ENCODE measurements around the gene ACP2. TPM values are rescaled to one million over a fixed set of nuclear protein-coding genes. Genes with fewer than 3 reads are reported as not detected.

ACP2 gene
- total RNA-seq, 1 experiment from 2014 or later, result 18.7 TPM

- POLR2A ChIA-PET, result no interaction called here
- Mint-ChIP-seq H3K36me3 (no peaks in the 10 kb centered on the region), H3K9me3 (no peaks in the 10 kb centered on the region), H3K4me3 (no peak overlapping the region), H3K4me1 (peaks cover 18% of the 10 kb centered on the region), H3K27me3 (ENCODE audit: low read depth) (no peaks in the 10 kb centered on the region), H3K27ac (peak overlapping the region; percentile 82; the same call in 1 of the 2 replicates)
- no peak for ATAC-seq
- CTCF ChIA-PET, result interaction anchor here (0.8 to 6.0 kb wide), 5 partner anchors 14 to 94 kb away, joined by 3 to 120 read pairs (median 84); partner anchors contain the start of genes ACP2 and ARFGAP2
- DNase-seq (ENCODE audit: low spot score), result no peak
- no peak for TF ChIP-seq MXD4 (CRISPR knock-in tag; IDR thresholded peaks at IDR 0.05; ENCODE audit: borderline replicate concordance)
- no peak for TF ChIP-seq ZNF232 (CRISPR knock-in tag; IDR thresholded peaks at IDR 0.05)
- TF ChIP-seq ZNF121 (CRISPR knock-in tag; IDR thresholded peaks at IDR 0.05), result no peak
- TF ChIP-seq GRHL2 (CRISPR knock-in tag; IDR thresholded peaks at IDR 0.05; ENCODE audit: insufficient replicate concordance, severe bottlenecking), result no peak
- TF ChIP-seq CBFB (CRISPR knock-in tag; IDR thresholded peaks at IDR 0.05; ENCODE audit: low read depth), result no peak
- TF ChIP-seq TEAD1 (CRISPR knock-in tag; IDR thresholded peaks at IDR 0.05), result no peak
These were observed 12.7 kb upstream of the ACP2 start for GRCh38 chr11:47261291-47261800.

GRCh38 chr11:47260366-47260765 is 11.8 kb upstream of the ACP2 start:
- no peak overlapping the region for H3K27ac Mint-ChIP-seq
- POLR2A ChIA-PET, result interaction anchor here (3.6 kb wide), 1 partner anchor 12 kb away, joined by 44 read pairs; the partner anchor contains the start of gene ACP2

More at GRCh38 chr11:47260366-47260765, 11.8 kb upstream of the ACP2 start:
- CTCF ChIA-PET, result interaction anchor here (0.8 to 6.0 kb wide), 14 partner anchors 10 to 517 kb away, joined by 3 to 120 read pairs (median 30); partner anchors contain the start of genes ACP2, ARFGAP2, DDB2 and MADD
- H3K36me3 Mint-ChIP-seq, result no peaks in the 10 kb centered on the region
- peaks cover 18% of the 10 kb centered on the region for H3K4me1 Mint-ChIP-seq
- no peak overlapping the region for H3K4me3 Mint-ChIP-seq
- DNase-seq (ENCODE audit: low spot score) (no peak), ATAC-seq (no peak)
- no peak for TF ChIP-seq NFE2L1 (CRISPR knock-in tag; IDR thresholded peaks at IDR 0.05)
- no peak for TF ChIP-seq NR1H2 (CRISPR knock-in tag; IDR thresholded peaks at IDR 0.05)
- no peak for TF ChIP-seq TCF7 (CRISPR knock-in tag; IDR thresholded peaks at IDR 0.05; ENCODE audit: low read depth)
- no peak for TF ChIP-seq E2F4 (CRISPR knock-in tag; IDR thresholded peaks at IDR 0.05; ENCODE audit: borderline replicate concordance, low read depth)
- TF ChIP-seq ZMAT4 (CRISPR knock-in tag; IDR thresholded peaks at IDR 0.05), result no peak
- no peak for TF ChIP-seq JUN (CRISPR knock-in tag; IDR thresholded peaks at IDR 0.05)
- TF ChIP-seq GTF2I (CRISPR knock-in tag; conservative IDR thresholded peaks at IDR 0.05), result no peak
- TF ChIP-seq FOXP4 (CRISPR knock-in tag; IDR thresholded peaks at IDR 0.05), result no peak
- TF ChIP-seq USF2 (CRISPR knock-in tag; IDR thresholded peaks at IDR 0.05), result no peak
- TF ChIP-seq ZNF263 (CRISPR knock-in tag; IDR thresholded peaks at IDR 0.05; ENCODE audit: low read depth), result no peak
- no peak for TF ChIP-seq CREB1 (CRISPR knock-in tag; IDR thresholded peaks at IDR 0.05)
- no peak for TF ChIP-seq ARID4B (CRISPR knock-in tag; IDR thresholded peaks at IDR 0.05; ENCODE audit: borderline replicate concordance)
- no peak for TF ChIP-seq E2F5 (CRISPR knock-in tag; IDR thresholded peaks at IDR 0.05)
- no peak for TF ChIP-seq RELA (CRISPR knock-in tag; IDR thresholded peaks at IDR 0.05; ENCODE audit: borderline replicate concordance)
- no peak for TF ChIP-seq JAZF1 (CRISPR knock-in tag; IDR thresholded peaks at IDR 0.05)
- no peak for TF ChIP-seq MXD4 (CRISPR knock-in tag; IDR thresholded peaks at IDR 0.05; ENCODE audit: borderline replicate concordance)
- TF ChIP-seq NR2C2 (CRISPR knock-in tag; IDR thresholded peaks at IDR 0.05), result no peak
- TF ChIP-seq ATF3 (CRISPR knock-in tag; conservative IDR thresholded peaks at IDR 0.05), result no peak
- H3K9me3 Mint-ChIP-seq, result no peaks in the 10 kb centered on the region
- H3K27me3 Mint-ChIP-seq (ENCODE audit: low read depth), result no peaks in the 10 kb centered on the region
